Fibroblast of skin of right biceps (primary cell): ENCODE measurements around the gene LBHD1.
"Not testable (repeated sequence)": the region's sequence is repeated elsewhere in the genome, so short reads cannot be mapped to it uniquely, and the experiment has no call there.

Source experiments
- DNase-seq: peaks from one replicate; pipeline ENCODE4 v3.0.0-alpha.2; 2013

LBHD1 gene

GRCh38 chr11:62656796-62657429 is 15.2 kb downstream of the LBHD1 start:
- no peak for DNase-seq

DNA sequence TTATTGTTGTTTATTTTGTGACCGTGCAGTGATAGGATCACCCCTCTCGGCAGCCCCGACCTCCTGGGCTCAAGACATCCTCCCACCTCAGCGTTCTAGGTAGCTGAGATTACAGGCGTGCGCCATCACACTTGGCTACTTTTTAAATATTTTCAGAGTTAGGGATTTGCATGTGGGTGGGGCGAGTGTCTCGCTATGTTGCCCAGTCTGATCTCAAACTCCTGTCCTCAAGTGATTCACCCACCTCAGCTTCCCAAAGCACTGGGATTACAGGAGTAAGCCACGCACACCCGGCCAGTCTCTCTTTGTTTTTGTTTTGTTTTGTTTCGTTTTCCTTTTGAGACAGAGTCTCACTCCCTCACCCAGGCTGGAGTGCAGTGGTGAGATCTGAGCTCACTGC is 17.8 kb downstream of the LBHD1 start:
- no peak for DNase-seq

GRCh38 chr11:62652161-62653006 is 19.7 kb downstream of the LBHD1 start:
- no peak for DNase-seq

- DNase-seq = not testable (repeated sequence)
Observed at GRCh38 chr11:62650283-62650682, 21.8 kb downstream of the LBHD1 start.

GRCh38 chr11:62649486-62649885 is 22.6 kb downstream of the LBHD1 start:
- no peak for DNase-seq

GRCh38 chr11:62648967-62649364 is 23.1 kb downstream of the LBHD1 start:
- no peak for DNase-seq

- no peak for DNase-seq
Observed at GRCh38 chr11:62648185-62648966, 23.7 kb downstream of the LBHD1 start.

- no peak for DNase-seq
Observed at GRCh38 chr11:62647609-62648005, 24.5 kb downstream of the LBHD1 start.

DNA sequence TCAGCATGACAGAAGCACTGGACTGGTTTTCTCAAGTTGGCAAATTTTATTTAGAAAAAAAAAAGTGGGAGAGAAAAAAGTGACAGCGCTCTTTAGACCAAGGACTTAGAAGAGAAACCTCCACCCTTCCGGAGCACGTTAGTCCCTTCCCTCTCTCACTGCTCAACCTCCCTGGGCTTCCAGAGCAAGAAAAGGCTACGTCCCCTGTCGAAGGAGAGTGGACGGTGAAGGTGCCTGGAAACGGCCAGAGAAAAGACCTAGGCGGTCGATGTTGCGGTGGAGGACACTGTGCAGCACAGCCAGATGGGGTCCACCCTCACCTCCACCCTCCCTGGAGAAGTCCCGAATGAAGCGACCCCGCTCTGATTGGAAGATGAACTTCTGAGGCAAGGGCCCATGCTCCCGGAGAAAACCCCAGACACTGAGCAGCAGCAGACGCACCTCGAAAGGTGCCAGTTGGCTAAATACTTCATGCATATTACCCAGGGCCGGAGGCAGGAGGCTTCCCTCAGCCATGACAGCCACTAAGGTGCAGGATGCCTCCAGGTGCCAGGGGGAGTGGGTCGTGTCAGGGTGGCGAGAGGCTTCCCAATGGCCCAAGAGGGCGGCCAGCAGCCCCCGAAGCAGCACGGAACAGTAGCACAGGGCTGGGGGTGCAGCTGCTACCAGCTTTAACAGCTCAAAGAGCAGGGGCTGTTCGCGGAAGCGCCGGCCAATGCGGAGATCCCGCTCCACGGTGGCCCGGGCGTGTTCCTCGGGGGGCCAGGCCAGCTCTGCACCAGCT is 25.1 kb downstream of the LBHD1 start:
- no peak for DNase-seq

DNA sequence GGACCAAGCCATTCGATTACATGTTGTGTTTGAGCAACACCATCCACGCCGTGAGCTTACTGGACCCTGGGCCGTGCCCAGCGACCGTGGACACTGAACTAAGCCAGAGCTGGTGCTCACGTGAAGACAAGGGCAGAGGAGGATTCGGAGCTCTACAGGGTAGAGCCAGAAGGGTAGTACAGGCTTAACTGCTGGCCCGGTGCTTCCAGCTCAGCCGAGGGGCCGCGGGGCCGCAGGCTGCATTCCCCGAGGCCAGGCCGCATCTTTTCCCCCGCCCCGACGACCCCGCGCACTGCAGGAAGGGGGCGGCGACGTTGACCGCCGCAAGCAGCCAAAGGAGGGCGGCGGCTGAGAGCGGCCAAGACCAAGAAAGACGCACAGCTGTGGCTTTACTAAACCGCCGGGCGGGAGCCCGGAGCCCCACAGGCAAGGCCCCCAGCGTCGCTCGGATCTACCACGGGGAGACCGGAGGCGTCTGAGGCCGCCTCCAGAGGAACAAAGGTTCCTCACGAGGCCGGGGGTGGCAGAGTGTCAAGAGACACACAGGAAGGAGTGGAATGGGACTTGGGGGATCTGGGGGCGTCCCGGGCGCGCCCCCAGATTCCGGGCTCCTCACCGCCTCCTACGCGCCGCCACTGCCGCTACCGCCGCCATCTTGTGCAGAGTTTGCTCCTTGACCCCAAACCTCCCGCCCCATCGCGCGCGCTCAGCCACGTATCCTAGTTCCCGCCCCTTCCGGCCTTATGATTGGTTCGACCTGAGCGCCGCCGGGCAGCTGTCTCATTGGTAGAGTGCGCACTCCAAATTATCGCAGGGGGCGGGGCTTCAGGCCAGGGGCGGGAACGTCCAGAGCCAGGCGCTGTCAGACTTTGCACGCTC is 25.9 kb downstream of the LBHD1 start, which contains the start of gene GANAB:
TSS of gene GANAB (minus strand) at position 668 of the 879 bp plus-strand sequence. CDS start at position 654, 14 bp downstream.
- DNase-seq = peak; percentile 98

DNA sequence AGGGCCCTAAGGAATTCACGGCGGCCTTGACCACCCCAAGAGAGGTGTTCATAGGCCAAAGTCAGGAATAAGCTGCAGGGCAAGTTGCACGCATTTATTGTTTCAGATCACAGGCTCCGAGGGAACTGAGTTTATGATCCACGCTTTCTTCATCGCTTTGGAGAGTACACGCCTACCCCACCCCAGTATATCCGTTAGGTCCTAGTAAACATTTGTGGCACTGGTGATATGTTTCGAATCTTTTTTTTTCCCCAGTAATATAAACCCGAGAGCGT is 26.5 kb downstream of the LBHD1 start:
- no peak for DNase-seq

GRCh38 chr11:62644220-62644619 is 27.8 kb downstream of the LBHD1 start:
- DNase-seq = no peak

DNA sequence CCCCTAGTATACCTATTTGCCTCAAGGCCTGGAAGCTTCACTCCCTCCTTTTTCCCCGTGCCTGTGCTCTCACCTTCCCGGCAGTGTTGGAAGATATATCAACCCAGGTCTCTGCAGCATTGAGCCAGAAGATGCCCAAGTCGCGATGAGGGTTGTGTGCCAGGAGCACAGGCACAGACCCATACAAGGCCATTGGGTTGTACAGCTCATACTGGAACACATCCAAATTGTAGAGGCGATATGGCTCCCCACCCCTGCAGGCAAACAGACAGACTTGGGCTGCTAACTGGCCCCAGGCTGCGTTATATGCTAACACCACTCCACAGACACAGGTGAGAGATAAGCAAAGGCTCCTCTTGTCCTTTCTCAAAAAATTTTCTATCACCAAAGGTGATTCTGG is 39.6 kb downstream of the LBHD1 start:
- DNase-seq = no peak

DNA sequence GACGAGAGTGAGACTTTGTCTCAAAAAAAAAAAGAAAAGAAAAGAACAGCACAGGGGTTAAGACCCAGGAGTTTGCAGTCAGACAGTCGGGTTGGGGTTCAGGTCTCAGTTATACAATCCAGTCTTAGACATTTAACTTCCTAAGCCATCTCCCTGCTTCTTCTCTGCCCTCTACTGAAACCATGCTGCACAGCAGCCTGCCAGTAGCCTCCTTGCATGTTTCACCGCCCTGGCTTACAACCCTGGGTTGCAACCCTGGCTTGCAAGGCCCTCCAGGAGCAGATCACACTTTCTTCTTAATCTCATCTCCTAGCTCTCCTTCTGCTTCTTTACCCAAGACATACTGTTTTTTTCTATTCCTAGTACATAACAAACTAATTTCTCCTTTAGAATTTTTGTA is 44.4 kb downstream of the LBHD1 start:
- DNase-seq = no peak

- no peak for DNase-seq
Observed at GRCh38 chr11:62622476-62623089, 49.5 kb downstream of the LBHD1 start.

GRCh38 chr11:62621567-62622470 is 50.2 kb downstream of the LBHD1 start, which contains the start of gene B3GAT3:
Gene B3GAT3, minus strand, starts transcription at chr11:62621986. Its CDS starts 39 bp downstream, at chr11:62621947.
- DNase-seq = peak; percentile 95

DNA sequence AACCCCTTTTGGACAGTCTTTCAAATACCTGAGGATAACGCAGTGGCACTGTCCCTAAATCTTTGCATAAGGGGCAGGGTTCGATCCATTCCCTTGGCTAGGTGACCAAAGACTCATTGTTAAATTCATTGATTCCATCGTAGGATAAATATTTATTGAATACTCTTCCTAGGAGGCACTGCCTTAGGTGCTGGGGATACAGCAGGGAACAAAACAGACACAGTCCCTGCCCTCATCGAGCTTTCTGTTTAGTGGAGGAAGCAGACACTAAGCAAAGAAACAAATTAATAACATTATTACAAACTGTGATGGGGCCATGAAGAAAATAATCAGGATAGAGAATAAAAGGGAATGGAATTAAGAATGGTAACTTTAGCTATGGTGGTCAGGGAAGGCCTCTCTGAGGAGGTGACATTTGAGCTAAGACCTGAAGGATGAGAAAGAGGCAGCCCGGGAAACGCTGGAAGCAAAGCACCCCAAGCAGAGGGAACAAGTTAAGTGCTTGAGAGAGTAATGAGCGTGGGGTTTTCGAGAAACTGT is 51.0 kb downstream of the LBHD1 start:
- DNase-seq = no peak

- DNase-seq = not testable (repeated sequence)
Observed at GRCh38 chr11:62616957-62617356, 55.1 kb downstream of the LBHD1 start.

DNA sequence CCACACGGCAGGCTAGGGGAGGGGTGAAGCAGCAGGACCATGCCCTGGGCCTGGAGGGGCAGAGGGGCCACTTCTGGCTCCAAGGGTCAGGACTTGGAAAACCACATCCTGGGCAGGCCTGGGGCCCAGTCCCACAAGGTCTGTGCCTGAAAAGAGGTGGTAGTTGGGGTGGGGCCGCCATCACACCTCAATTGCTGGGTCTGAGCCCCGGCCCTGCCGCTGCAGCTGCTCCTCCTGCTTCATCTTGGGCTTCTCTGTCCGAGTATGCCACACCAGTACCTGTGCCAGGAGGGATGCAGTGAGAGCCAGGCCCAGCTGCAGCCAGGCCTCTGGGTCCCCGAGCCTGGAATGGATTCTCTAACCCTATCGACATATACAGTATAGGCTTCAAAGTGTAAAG is 56.5 kb downstream of the LBHD1 start:
- no peak for DNase-seq

DNA sequence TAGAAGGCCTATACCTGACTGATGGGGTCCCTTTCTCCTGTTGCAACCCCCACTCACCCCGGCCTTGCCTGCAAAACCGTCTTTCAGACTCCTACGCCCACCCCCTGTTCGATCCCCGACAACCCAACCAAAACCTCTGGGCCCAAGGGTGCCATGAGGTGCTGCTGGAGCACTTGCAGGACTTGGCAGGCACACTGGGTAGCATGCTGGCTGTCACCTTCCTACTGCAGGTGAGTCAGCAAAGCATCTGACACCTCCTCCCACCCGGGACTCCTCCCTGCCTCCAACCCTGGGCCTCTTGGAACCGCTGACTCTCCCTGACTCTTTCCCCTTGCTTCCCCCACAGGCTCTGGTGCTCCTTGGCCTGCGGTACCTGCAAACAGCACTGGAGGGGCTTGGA is 57.8 kb downstream of the LBHD1 start:
- DNase-seq = no peak
